GM18951 (cell line): ENCODE data around the gene ASIC4.

Experiments
- POLR2A ChIP-seq: IDR thresholded peaks from 4 replicates; pipeline ENCODE4 v1.6.1; 2011; ENCODE audit warnings: mild to moderate bottlenecking; ENCODE audit not compliant: insufficient read length, insufficient read depth; ENCODE audit errors: extremely low read depth
- in situ Hi-C: fragments of 300-500 bp; cut with MboI; formaldehyde crosslinking; loops from one replicate; pipeline ENCODE4 v1.12.0; 2022; ENCODE audit warnings: low sequenced_read_pairs, mixed read lengths, inconsistent platforms; ENCODE audit not compliant: unreplicated experiment

The ASIC4 gene

DNA sequence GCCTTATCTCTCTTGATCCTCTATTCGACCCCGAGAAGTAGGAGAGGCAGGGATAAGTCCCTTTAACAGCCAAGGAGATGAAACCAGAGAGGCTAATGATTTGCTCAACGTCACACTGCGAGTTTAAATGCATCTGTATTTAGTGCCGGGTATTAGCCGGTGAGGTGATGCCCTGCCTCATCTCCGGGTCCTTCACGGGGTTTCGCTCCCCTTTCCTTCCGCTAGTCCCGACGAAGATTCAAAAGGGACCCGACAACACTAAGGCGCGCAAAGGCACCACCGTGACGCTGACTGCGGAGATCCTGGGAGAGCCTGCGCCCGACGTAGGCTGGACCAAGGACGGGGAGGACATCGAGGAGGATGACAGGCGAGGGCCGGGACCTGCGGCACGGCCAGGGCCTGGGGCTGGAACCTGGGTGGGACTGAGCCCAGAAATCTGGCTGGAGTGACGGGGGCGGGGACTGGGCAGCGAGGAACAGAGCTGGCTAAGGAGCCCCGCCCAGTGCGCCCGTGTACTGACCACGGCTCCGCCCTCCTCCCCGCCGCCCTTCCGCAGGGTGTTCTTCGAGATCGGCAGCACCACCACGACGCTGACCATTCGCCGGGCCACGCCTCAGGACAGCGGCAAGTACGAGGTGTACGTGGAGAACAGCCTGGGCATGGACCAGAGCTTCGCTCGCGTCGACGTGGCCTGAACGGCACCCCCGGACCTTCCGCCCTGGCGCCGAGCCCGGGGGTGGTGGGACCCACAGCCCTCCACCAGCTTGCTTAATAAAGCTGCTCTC, 16.6 kb upstream of the ASIC4 start:
- in situ Hi-C loops: no loop called here
- peak; percentile 18 for TF ChIP-seq POLR2A

GRCh38 chr2:219498280-219499057, 15.8 kb upstream of the ASIC4 start, which contains the start of gene GMPPA:
Gene GMPPA (plus strand): TSS chr2:219498891. CDS start chr2:219499976, 1,085 bp downstream.
- peak; percentile 90 for TF ChIP-seq POLR2A
- in situ Hi-C loops: no loop called here

- no peak for TF ChIP-seq POLR2A
Measured at GRCh38 chr2:219499058-219499307, 15.3 kb upstream of the ASIC4 start.

DNA sequence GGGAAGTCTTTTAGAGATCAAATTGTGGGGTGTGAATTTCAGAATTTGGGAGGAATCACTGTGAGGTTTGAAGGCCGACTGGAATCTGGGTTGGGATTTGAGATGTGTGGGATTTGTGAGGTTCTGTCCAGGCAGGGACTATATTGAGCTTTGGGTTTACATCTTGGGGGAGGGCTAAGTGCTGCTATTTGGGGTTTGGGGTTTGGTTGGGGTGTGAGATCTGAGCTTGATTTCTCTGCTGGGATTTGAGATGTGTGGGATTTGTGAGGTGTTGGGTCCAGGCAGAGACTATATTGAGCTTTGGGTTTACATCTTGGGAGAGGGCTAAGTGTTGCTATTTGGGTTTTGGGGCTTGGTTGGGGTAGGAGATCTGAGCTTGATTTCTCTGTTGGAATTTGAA, 14.7 kb upstream of the ASIC4 start:
- in situ Hi-C loops: no loop called here
- TF ChIP-seq POLR2A: no peak

More at GRCh38 chr2:219499058-219499307, 15.3 kb upstream of the ASIC4 start:
- in situ Hi-C loops: no loop called here

DNA sequence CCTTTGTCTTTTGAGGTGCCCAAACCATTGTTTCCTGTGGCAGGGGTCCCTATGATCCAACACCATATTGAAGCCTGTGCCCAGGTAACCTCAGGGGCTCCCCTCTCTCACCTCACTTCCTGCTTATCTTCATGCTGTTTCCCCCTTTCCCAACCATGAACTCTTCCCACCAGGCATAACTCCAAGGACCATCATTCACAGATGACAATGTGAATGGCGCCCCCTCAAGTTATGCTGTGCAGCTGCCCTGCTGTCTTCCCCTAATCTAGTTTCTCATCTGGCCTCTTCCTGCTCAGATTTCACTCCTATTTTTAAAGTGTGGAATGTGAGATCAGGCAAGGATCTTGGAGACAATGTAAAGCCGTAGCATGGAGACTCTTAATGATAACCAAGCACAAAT, 14.1 kb upstream of the ASIC4 start:
- TF ChIP-seq POLR2A: no peak
- in situ Hi-C loops: no loop called here

- in situ Hi-C loops: no loop called here
- no peak for TF ChIP-seq POLR2A
Measured at GRCh38 chr2:219501849-219502248, 12.4 kb upstream of the ASIC4 start.

DNA sequence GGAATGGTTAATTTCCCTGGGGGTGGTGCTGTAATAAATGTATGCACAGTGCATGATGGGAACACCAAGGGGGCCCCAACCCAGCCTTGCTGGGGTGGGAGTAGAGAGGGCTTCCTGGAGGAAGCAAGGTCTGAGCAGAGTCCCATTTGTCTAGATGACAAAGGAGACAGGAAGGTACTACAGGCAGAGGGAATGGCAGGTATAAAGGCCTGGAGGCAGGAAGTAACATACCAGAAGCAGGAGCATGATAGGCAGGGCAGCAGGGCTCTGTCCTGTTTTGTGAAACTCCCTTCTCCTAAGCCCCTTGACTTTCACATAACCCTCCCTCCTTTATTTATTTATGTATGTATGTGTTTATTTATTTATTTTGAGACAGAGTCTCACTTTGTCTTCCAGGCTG, 11.7 kb upstream of the ASIC4 start:
- in situ Hi-C loops: no loop called here
- TF ChIP-seq POLR2A: no peak

GRCh38 chr2:219505585-219505984, 8.7 kb upstream of the ASIC4 start:
- in situ Hi-C loops: no loop called here
- TF ChIP-seq POLR2A: no peak

DNA sequence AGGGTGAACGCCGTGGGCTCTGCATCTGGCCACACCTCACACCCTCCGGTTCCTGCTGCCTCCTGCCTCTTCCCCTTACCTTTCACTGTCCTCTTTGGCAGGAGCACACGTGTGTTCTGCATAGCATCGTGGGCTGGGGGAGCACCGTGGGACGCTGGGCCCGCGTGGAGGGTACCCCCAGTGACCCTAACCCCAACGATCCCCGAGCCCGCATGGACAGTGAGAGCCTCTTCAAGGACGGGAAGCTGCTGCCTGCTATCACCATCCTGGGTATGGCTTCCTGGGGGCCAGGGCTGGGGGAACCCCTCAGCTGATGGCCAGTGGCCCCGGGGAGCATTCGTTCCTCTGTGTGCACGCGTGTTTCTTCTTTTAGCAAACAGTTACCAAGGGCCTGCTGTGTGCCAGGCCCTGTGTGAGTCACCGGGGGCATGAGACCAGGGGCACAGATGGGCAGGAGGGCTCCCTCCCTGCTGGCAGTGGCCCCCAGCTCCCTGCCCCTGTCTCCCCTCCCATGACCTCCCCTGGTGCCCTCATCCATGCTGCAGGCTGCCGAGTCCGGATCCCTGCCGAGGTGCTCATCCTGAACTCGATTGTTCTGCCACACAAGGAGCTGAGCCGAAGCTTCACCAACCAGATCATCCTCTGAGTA, 8.0 kb upstream of the ASIC4 start:
- in situ Hi-C loops: no loop called here
- no peak for TF ChIP-seq POLR2A

DNA sequence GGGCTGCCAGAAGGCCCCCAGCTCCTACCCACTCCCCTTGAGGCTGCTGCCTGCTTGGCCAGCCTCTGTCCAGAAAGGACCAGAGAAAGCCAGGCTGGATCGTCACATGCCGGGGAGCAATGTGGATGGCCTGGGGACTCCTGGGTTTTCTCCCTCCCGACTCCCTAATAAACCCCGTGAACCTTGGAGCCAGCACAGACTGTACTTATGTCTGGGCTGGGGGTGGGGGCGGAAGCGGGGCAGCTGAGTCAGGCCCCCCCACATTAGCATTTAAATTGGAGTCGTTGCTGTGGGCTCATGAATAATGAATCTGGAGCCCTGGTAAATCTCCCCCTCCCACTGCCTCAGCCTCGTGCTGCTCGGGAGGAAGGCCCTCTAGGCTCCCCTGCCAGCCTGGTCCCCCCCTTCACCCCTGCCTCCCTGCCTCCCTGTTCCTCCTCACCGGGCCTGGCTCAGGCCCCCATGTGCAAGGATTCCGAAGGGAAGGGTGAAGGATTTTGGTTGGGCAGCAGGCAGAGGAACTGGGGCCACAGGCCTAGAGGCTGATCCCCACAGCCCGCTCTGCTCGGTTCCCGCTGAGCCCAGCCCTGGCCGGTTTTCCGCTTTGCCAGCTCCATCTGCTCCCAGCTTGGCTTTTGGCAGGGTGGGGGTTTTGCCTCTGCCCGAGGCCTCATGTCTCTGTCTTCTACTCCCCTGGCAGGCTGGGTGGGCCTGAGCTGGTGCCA, 7.3 kb upstream of the ASIC4 start:
- no peak for TF ChIP-seq POLR2A
- in situ Hi-C loops: no loop called here

DNA sequence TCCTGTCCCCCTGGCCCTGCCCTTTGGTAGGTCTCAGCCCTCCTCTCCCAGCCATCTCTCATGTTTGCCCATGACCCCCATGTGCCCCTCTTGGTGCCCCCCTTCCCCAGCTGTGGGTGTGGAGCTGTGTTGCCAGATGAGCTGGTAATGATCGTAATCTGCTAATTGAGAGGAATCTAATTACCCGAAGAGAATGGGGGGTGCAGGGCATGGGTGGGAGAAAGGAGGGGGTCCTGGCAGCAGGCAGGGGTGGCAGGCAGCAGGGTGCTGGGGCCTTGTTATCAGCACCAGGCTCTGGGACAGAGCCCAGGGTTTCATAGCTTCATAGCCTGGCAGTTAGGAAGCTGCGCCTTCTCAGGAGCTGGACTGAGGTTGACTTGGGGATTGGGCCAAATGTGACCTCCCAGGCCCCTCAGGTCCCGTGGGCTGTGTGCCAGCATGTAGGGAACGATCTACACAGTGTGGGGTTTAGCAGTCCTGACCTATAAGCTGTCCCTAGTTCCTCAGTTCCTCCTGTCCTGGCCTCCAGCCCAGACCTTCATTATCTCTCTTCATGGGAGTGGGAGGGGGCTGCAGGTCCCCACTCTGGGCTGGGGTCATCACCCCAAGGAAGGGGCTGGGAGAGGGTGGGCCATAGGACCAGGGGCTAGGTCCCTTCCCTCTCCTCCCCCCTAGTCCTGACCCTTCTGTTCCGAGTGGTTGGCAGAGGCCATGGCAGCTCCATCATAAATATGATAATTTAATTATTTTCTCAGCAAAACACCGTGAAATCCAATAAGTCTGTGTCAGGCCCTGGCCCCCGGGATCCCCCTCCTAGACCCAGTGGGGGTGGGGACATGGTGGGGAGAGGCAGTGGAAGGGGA, 6.5 kb upstream of the ASIC4 start:
- in situ Hi-C loops: no loop called here

GRCh38 chr2:219508444-219508734, 5.9 kb upstream of the ASIC4 start:
- in situ Hi-C loops: no loop called here

More for the DNA sequence above, 6.5 kb upstream of the ASIC4 start:
- TF ChIP-seq POLR2A: no peak

More at GRCh38 chr2:219508444-219508734, 5.9 kb upstream of the ASIC4 start:
- TF ChIP-seq POLR2A: no peak
